Panc1 (cell line): ENCODE results near the gene HMCES. TPM values are rescaled to one million over a fixed set of nuclear protein-coding genes. Genes with fewer than 3 reads are reported as not detected.

Experiments used
- ATAC-seq: fragments of 200-7000 bp; cut with Tn5 transposase; 2 replicates; pipeline ENCODE4 v1.9.1; 2020; ENCODE audit warnings: mild to moderate bottlenecking, moderate library complexity
- BruUV-seq: library from RNA; stranded (reverse); fragments of 400-500 nt; replicated peaks from 2 replicates; lab custom pipeline; 2021; lab: Mats Ljungman, UMichigan
- CTCF ChIA-PET: fragments of 300-600 bp; sonication (Branson Sonifier 250); formaldehyde crosslinking; loops from one replicate; lab custom pipeline; 2022; ENCODE audit warnings: antibody characterized with exemption; lab: Charles Lee
- POLR2A ChIA-PET: fragments of 300-600 bp; sonication (Branson Sonifier 250); formaldehyde crosslinking; loops from one replicate; lab custom pipeline; 2022; ENCODE audit warnings: antibody characterized with exemption; lab: Charles Lee
- DNase-seq: peaks from one replicate; pipeline ENCODE4 v3.0.0-alpha.2; 2010; ENCODE audit warnings: low read depth, low spot score
- H3K27ac ChIP-seq: 2 replicates; pipeline ENCODE4 v1.5.1; 2011; ENCODE audit warnings: mild to moderate bottlenecking, low read length, inconsistent platforms
- H3K27me3 ChIP-seq: fragments of 200-500 bp; sonication (Bioruptor generic); 2 replicates; pipeline ENCODE4 v1.6.0; 2014; ENCODE audit warnings: low read length, inconsistent platforms; ENCODE audit not compliant: control insufficient read depth, insufficient read depth
- H3K36me3 ChIP-seq: fragments of 200-500 bp; sonication (Bioruptor generic); 2 replicates; pipeline ENCODE4 v1.5.1; 2014; ENCODE audit warnings: inconsistent platforms, mild to moderate bottlenecking, low read length, moderate library complexity; ENCODE audit not compliant: control insufficient read depth, insufficient read depth
- H3K4me1 ChIP-seq: 2 replicates; pipeline ENCODE4 v1.5.1; 2011; ENCODE audit warnings: inconsistent platforms, mild to moderate bottlenecking, low read length, moderate library complexity; ENCODE audit not compliant: control insufficient read depth, insufficient read depth
- H3K4me3 ChIP-seq, 2 experiments: 2 replicates each; pipeline ENCODE4 v1.5.1; 2011 to 2012; ENCODE audit warnings: low read depth in 2 of 2, low read length in 2 of 2, mild to moderate bottlenecking in 2 of 2, inconsistent platforms in 1 of 2, moderate library complexity in 1 of 2
- H3K9me3 ChIP-seq: fragments of 200-500 bp; sonication (Bioruptor generic); 2 replicates; pipeline ENCODE4 v1.5.1; 2014; ENCODE audit warnings: low read depth, mild to moderate bottlenecking, inconsistent platforms, low read length, moderate library complexity; ENCODE audit not compliant: control insufficient read depth, insufficient read depth
- CTCF ChIP-seq: fragments of 450-650 bp; IDR thresholded peaks from 2 replicates; pipeline ENCODE4 v1.5.1; 2017; ENCODE audit warnings: mild to moderate bottlenecking
- POLR2AphosphoS5 ChIP-seq: IDR thresholded peaks from 2 replicates; pipeline ENCODE4 v1.6.1; 2012; ENCODE audit warnings: mild to moderate bottlenecking, low read depth, low read length, moderate library complexity
- REST ChIP-seq, 2 experiments: IDR thresholded peaks; 2 replicates each; pipeline ENCODE4 v1.6.1; 2011 to 2012; ENCODE audit warnings: low read depth in 2 of 2, control low read depth in 1 of 2, low read length in 1 of 2, mild to moderate bottlenecking in 1 of 2, moderate library complexity in 1 of 2; ENCODE audit not compliant: insufficient read depth in 1 of 2
- SIN3A ChIP-seq: IDR thresholded peaks from 2 replicates; pipeline ENCODE4 v1.6.1; 2012; ENCODE audit warnings: low read depth, mild to moderate bottlenecking, low read length, moderate library complexity, borderline replicate concordance; ENCODE audit not compliant: insufficient read depth
- TCF7L2 ChIP-seq: IDR thresholded peaks from 2 replicates; pipeline ENCODE4 v1.6.1; 2011; ENCODE audit warnings: mild to moderate bottlenecking, low read depth, low read length, inconsistent platforms
- in situ Hi-C: cut with HindIII; loops from 2 replicates; pipeline ENCODE4 v1.10.0; 2016; ENCODE audit warnings: low sequenced_read_pairs, low pct_unique_long_range_greater_than_20kb
- intact Hi-C: fragments of 100-400 bp; cut with micrococcal nuclease; formaldehyde crosslinking; loops from one replicate; pipeline ENCODE4 v1.10.0; 2022; ENCODE audit not compliant: unreplicated experiment
- total RNA-seq: library from RNA; stranded (reverse); gene quantifications from one replicate; pipeline ENCODE4 v1.2.1, GENCODE V29; 2021; ENCODE audit not compliant: unreplicated experiment

HMCES gene
- total RNA-seq, 1 experiment from 2014 or later = 94.6 TPM

GRCh38 chr3:129278966-129279906 lies 566 bp downstream of the HMCES start:
- POLR2A ChIA-PET = no interaction called here
- in situ Hi-C loops = no loop called here
- DNase-seq = no peak
- CTCF ChIA-PET = no interaction called here
- H3K9me3 ChIP-seq = no peaks in the 10 kb centered on the region
- ATAC-seq = peak; percentile 64
- intact Hi-C loops = no loop called here
- TF ChIP-seq POLR2AphosphoS5 = no peak
- no peak for TF ChIP-seq CTCF
- no peak for TF ChIP-seq TCF7L2
- peak; percentile 87; the same call in 1 of the 2 replicates for TF ChIP-seq SIN3A
- TF ChIP-seq REST (IDR thresholded peaks at IDR 0.05; ENCODE audit: insufficient read depth in 1 of 2, low read depth in 2 of 2, low read length in 1 of 2) = no peak
- peak overlapping the region; percentile 94 for H3K27ac ChIP-seq
- TSS peak; percentile 43 for BruUV-seq
- H3K27me3 ChIP-seq = no peaks in the 10 kb centered on the region
- H3K36me3 ChIP-seq = peaks cover 13% of the 10 kb centered on the region
- peaks cover 17% of the 10 kb centered on the region for H3K4me1 ChIP-seq
- peak overlapping the region; percentile 78 to 96 for H3K4me3 ChIP-seq

GRCh38 chr3:129280183-129280582 lies 1.5 kb downstream of the HMCES start:
- in situ Hi-C loops (no loop called here), intact Hi-C loops (no loop called here)
- peaks cover 9% of the 10 kb centered on the region for H3K36me3 ChIP-seq
- H3K4me1 ChIP-seq = peaks cover 17% of the 10 kb centered on the region
- no TSS peak for BruUV-seq
- peak overlapping the region; percentile 78 to 96 for H3K4me3 ChIP-seq
- no peaks in the 10 kb centered on the region for H3K27me3 ChIP-seq
- DNase-seq (no peak), ATAC-seq (no peak)
- H3K27ac ChIP-seq = peak overlapping the region; percentile 94
- TF ChIP-seq TCF7L2 (no peak), POLR2AphosphoS5 (no peak), CTCF (no peak), SIN3A (no peak), REST (IDR thresholded peaks at IDR 0.05; ENCODE audit: insufficient read depth in 1 of 2, low read depth in 2 of 2, low read length in 1 of 2) (no peak)
- POLR2A ChIA-PET = no interaction called here
- CTCF ChIA-PET = no interaction called here
- no peaks in the 10 kb centered on the region for H3K9me3 ChIP-seq
